ENCODE measurements around the gene HS1BP3. TPM values are rescaled to one million over a fixed set of nuclear protein-coding genes. Genes with fewer than 3 reads are reported as not detected.

HS1BP3 gene
- total and polyA plus RNA-seq, 2 of the 4 experiments (the other 2 are of a cell fraction) = 9.0 to 14.8 TPM

- intact Hi-C loops (cut with micrococcal nuclease) (no loop called here), dilution Hi-C loops (cut with HindIII; ENCODE audit: low sequenced_read_pairs, unreplicated experiment) (no loop called here), in situ Hi-C loops (cut with MboI; ENCODE audit: low sequenced_read_pairs) (no loop called here)
- Histone ChIP-seq H3K79me1 (ENCODE audit: low read depth in 1 of 2, low read length in 2 of 2) (no peaks in the 10 kb centered on the region), H2AFZ (replicated peaks; ENCODE audit: low read length, poor library complexity) (no peak overlapping the region), H4K5ac (ENCODE audit: low read depth, low read length) (no peak overlapping the region), H3K56ac (ENCODE audit: extremely low read depth, insufficient read depth, low read length) (peak overlapping the region; percentile 15; the same call in 1 of the 2 replicates), H3K27me3 (ENCODE audit: control insufficient read depth, insufficient read depth, low read length) (no peaks in the 10 kb centered on the region), H3K36me3 (ENCODE audit: control insufficient read depth, insufficient read depth, low read length) (no peaks in the 10 kb centered on the region), H4K20me1 (ENCODE audit: insufficient read depth, low read length) (no peaks in the 10 kb centered on the region), H3K18ac (ENCODE audit: low read depth, low read length) (0 out of 2 replicates have a peak overlapping the region, but pooled peaks have one; percentile 26), H4K8ac (ENCODE audit: low read depth in 2 of 2, low read length in 2 of 2) (0 out of 4 replicates have a peak overlapping the region, but pooled peaks of 1 of the 2 experiments have one; percentile 16), H3K9me3 (ENCODE audit: control insufficient read depth, insufficient read depth, low read length) (no peaks in the 10 kb centered on the region), H3K4me3 (ENCODE audit: insufficient read depth, low read depth, low read length) (no peak overlapping the region), H2BK20ac (ENCODE audit: low read depth, low read length) (0 out of 2 replicates have a peak overlapping the region, but pooled peaks have one; percentile 14), H3K9me1 (ENCODE audit: insufficient read depth, low read length) (peaks cover 15% of the 10 kb centered on the region), H3K4me1 (ENCODE audit: control insufficient read depth, insufficient read depth, low read length) (peaks cover 22% of the 10 kb centered on the region), H2AK9ac (replicated peaks; ENCODE audit: low read depth, low read length, poor library complexity) (peak overlapping the region; percentile 2), H3K9ac (ENCODE audit: low read depth, low read length) (no peak overlapping the region), H3K14ac (replicated peaks; ENCODE audit: low read depth, low read length) (0 out of 2 replicates have a peak overlapping the region, but pooled peaks have one; percentile 19), H3K23ac (ENCODE audit: low read depth, low read length) (0 out of 2 replicates have a peak overlapping the region, but pooled peaks have one; percentile 9), H4K91ac (ENCODE audit: insufficient read depth, low read depth, low read length) (peak overlapping the region; percentile 15), H3K27ac (ENCODE audit: insufficient read depth, low read length) (no peak overlapping the region), H2BK120ac (ENCODE audit: low read depth, low read length) (peak overlapping the region; percentile 23; the same call in 1 of the 2 replicates), H2BK5ac (ENCODE audit: low read depth, low read length, poor library complexity, severe bottlenecking) (no peak overlapping the region), H2AK5ac (ENCODE audit: low read depth, low read length) (peak overlapping the region; percentile 20; the same call in 1 of the 2 replicates), H3K4me2 (ENCODE audit: low read depth, low read length) (no peak overlapping the region), H2BK15ac (ENCODE audit: low read depth, low read length) (no peak overlapping the region), H3K4ac (ENCODE audit: low read depth, low read length) (no peak overlapping the region)
- ChIA-PET CTCF (interaction anchor here (0.7 to 1.2 kb wide), 2 partner anchors 22 to 1657 kb away, joined by 3 to 4 read pairs; no protein-coding TSS in a partner anchor), POLR2A (ENCODE audit: unreplicated experiment) (no interaction called here)
- TF ChIP-seq CHD1 (IDR thresholded peaks at IDR 0.05; ENCODE audit: low read depth, low read length) (no peak), FOS (IDR thresholded peaks at IDR 0.05; ENCODE audit: low read depth, low read length) (0 out of 2 replicates have a peak, but pooled peaks have one; percentile 8), MAZ (IDR thresholded peaks at IDR 0.05; ENCODE audit: borderline replicate concordance, low read depth, low read length) (no peak), MAFK (IDR thresholded peaks at IDR 0.05; ENCODE audit: low read depth, low read length) (peak; percentile 73), BHLHE40 (IDR thresholded peaks at IDR 0.05; ENCODE audit: low read depth, low read length) (0 out of 2 replicates have a peak, but pooled peaks have one; percentile 10)
- no TSS peak for BruUV-seq (replicated peaks)
- ATAC-seq (ENCODE audit: low read depth) (peak; percentile 13; the same call in 1 of the 2 replicates), DNase-seq (peak; percentile 89)
- 100% methylated on average over 1 of the region's 10 CpGs; no CpG with 5 or more reads in 1 of the 2 experiments for WGBS, 2 experiments (ENCODE audit: extremely low coverage in 2 of 2, insufficient read length in 1 of 2)
Observed at GRCh38 chr2:20573620-20574422, 77.1 kb downstream of the HS1BP3 start.
